HG02571 (cell line): ENCODE results near the gene TLCD1.
"Not testable (repeated sequence)": the region's sequence is repeated elsewhere in the genome, so short reads cannot be mapped to it uniquely, and the experiment has no call there.

Source experiments
- ATAC-seq: cut with Tn5 transposase; IDR thresholded peaks from one replicate; pipeline ENCODE4 v1.9.1; 2021; ENCODE audit warnings: mild to moderate bottlenecking, moderate library complexity; ENCODE audit not compliant: unreplicated experiment

The TLCD1 gene

GRCh38 chr17:28729950-28730330 is 3.9 kb upstream of the TLCD1 start:
- ATAC-seq = no peak

DNA sequence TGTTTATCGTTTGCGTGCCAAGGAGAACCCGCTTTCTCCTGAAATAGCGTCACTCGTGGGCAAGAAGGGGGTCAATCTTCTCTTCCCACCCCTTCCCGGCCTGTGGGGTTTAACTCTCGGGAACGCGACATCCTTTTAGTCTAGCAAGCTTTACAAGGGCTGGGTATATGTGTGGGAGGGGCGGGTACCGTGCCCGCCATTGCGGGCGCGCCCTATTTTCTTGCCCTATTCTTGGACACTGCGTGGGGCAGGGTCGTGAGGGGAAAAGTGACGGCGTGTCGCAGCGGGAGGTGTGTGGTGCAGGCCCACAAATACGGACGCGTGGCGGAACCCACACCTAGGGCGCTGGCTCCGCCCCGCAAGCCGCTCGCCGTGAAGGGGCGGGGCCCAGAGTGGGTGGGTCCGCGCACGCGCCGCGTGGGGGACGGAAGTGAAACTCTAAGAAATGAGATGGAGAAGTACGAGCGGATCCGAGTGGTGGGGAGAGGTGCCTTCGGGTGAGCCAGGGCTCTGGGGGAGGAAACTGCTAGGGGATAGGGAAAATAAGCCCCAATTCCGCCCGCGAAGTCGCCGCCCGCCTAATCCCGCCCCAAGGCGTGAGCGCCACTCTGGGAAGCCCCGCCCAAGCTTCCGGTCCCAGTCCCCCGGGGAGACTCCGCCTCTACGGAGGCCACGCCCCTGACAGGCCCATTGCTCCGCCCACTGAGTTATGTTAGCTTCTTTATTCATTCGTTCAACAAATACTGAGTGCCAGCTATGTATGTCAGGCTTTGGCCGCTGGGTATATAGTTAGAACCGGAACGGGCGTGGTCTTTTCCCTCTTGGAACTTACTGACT is 2.5 kb upstream of the TLCD1 start, which contains the start of gene NEK8:
TSS of gene NEK8 (plus strand) at position 425 of the 837 bp plus-strand sequence. CDS start at position 451, 26 bp downstream.
- ATAC-seq = peak; percentile 35

- ATAC-seq = peak; percentile 34
Observed at GRCh38 chr17:28726627-28727491, 826 bp upstream of the TLCD1 start.

GRCh38 chr17:28725660-28726225 is 290 bp downstream of the TLCD1 start:
- ATAC-seq = peak; percentile 3

- ATAC-seq = no peak
Observed at GRCh38 chr17:28725166-28725659, 820 bp downstream of the TLCD1 start.

DNA sequence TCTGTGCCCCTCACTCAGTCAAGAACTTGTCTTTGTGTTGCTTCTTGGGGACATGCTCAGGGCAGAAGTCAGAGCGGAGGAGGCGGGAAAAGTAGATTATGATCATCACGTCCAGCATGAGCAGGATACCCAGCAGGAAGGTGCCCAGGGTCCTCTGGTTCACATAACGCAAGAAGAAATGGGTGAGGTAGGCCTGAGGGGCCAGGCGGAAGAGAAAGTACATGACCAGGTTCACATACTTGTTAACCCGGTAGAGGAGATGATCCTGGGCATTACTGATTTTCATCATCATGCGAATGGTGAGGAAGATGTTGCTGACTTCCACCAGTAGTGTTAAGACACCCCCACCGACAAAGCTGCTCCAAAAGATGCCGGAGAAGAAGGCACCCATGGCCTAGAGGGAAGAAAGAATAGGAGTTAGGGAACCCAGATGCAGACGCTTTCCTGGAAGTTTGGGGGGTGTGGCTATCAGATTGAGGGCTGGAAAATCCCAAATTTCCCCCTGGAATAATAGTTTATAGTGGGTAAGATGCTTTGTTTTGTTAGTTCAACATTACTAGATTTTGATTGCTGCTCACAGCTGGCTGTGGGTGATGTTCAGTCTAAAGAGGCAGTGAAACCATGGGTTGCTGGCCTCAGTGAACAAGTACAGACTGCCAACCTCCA is 1.4 kb downstream of the TLCD1 start:
- ATAC-seq = no peak

DNA sequence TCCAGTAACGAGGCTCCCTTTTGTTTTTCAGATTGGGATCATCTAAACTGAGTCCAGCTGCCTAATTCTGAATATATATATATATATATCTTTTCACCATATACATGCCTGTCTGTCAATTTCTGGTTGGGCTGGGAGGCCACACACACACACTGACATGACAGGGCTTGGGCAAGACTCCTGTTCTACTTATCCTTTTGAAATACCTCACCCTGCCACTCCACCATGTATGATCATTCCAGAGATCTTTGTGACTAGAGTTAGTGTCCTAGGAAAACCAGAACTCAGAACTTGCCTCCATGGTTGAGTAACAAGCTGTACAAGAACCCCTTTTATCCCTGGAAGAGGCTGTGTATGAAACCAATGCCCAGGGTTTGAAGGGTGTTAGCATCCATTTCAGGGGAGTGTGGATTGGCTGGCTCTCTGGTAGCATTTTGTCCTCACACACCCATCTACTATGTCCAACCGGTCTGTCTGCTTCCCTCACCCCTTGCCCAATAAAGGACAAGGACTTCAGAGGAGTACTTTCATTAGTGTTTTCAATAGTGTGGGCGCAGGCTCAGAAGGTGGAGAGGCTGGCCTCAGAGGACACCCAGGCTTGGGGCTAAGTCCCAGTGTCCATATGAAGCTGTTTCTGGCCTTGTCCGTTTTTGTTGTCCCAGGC is 2.1 kb downstream of the TLCD1 start:
- ATAC-seq = not testable (repeated sequence)

- ATAC-seq = no peak
Observed at GRCh38 chr17:28723159-28723835, 2.7 kb downstream of the TLCD1 start.

DNA sequence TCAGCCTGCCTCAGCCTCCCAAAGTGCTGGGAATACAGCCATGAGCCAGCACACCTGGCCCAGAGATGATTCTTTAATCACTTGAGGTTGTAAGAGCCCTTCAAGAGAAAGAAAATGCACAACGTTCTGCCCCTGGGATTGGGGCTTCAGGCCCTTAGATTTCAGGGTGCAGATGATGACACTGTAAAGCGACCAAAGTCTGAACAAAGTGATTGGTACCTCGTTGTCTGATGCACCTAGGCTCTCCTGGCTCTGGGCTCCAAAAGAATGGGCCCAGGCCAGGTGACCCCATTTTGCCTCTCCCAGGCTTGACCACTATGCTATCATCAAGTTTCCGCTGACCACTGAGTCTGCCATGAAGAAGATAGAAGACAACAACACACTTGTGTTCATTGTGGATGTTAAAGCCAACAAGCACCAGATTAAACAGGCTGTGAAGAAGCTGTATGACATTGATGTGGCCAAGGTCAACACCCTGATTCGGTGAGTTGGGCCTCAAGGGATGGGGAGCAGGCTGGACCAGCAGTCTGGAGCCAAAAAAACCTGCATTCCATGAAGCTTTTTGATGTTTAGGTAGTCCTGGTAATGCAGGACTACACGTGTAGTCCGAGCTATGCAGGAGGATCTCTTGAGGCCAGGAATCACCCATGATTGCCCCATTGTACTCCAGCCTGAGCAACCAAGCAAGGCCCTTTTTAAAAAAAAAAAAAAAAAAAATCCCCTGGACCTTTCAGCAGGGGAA is 3.4 kb downstream of the TLCD1 start:
- no peak for ATAC-seq

DNA sequence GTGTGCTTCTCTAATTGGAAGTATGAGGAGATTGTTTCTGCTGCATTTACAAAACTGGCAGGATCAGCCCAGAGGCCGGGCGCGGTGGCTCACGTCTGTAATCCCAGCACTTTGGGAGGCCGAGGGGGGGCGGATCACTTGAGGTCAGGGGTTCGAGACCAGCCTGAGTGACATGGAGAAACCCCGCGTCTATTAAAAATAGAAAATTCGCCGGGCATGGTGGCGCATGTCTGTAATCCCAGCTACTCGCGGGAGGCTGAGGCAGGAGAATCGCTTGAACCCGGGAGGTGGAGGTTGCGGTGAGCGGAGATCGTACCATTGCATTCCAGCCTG is 5.1 kb downstream of the TLCD1 start:
- not testable (repeated sequence) for ATAC-seq

DNA sequence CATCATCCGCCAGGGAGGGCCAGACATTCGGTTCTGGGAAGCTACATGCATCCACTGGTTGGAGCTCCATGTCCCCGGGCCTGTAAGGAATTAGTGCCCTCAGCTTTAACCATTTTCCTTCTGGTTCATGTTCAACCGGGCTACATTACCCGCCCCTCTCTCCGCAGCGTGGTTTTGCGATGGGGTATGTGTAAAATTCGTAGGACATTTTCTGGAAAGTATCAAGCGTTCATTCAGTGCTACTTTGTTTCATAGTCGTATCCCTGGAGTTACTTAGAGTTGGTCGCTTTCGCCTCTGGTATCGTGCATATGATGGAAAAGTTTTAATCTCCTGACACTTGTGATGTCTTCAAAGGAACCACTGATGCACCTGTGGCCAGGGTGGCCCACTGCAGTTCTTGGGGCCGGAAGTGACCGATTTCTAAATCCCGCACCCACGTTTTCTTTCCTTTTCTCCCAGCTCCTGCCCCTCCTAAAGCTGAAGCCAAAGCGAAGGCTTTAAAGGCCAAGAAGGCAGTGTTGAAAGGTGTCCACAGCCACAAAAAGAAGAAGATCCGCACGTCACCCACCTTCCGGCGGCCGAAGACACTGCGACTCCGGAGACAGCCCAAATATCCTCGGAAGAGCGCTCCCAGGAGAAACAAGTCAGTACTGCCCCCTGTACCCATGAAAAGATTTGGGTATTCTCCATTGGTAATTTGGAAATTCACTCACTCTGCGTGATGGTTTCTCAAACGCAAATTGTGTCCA is 5.6 kb downstream of the TLCD1 start:
- no peak for ATAC-seq

- ATAC-seq = no peak
Observed at GRCh38 chr17:28719021-28719433, 7.0 kb downstream of the TLCD1 start.

- no peak for ATAC-seq
Observed at GRCh38 chr17:28718333-28719020, 7.6 kb downstream of the TLCD1 start.

- no peak for ATAC-seq
Observed at GRCh38 chr17:28717578-28718332, 8.3 kb downstream of the TLCD1 start, which contains the start of gene RAB34. Gene RAB34 (minus strand): TSS chr17:28717868. CDS start chr17:28717266, 602 bp downstream.

DNA sequence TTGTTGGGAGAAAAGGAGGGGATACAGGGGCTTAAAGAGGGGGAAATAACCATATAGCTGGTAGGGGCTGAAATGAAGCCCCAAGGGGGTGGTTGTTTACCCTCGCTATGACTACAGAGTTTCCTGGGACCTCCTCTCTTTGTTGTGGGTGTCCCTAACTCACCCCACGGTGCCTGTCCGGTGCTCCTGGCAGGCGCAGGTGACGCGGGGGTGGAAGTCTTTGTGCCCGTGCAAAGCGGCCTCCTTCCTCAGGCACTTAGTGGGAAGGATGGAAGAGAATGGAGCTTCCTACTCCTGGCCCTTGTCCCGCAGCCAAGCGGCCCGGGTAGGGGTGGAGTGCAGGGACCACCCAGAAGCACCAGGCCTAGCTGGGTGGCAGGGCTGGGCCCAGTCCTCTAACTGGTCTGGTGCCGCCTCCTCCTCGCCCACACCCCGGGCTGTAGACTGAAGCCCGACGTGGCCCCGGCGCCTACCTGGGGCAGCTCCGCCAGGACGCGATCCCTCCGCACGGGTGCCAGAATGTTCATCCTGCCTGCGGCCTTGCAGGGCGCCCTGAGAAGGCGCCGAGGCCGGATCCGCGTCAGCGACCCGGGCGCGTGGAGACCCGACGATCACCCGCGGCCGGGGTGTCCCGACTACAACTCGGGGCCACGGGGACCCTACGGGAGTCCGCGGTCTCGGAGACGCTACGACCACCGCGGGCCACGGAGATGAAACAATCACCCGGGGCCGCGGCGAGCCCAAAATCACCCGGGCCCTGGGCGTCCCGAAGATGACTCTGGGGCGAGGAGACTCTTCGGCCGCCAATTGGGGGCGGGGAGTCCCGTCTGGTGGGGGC is 9.1 kb downstream of the TLCD1 start:
- ATAC-seq = no peak

DNA sequence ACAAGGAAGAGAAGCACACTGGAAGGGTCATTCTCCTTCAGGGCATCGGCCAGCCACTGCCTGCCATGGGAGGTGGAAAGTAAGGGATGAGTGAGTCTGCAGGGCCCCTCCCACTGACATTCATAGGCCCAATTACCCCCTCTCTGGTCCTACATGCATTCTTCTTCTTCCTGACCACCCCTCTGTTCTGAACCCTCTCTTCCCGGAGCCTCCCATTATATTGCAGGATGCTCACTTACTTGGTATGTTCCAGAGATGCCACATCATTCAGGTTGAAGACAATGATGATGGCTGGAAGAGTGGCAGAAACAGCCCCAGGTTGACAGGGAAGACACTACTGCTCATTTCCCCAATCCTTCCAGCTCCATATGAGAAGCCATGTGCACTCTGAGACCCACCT is 10.8 kb downstream of the TLCD1 start:
- ATAC-seq = no peak
